GM18517 (cell line): ENCODE data around the gene RIMKLA.

ENCODE experiments used
- ATAC-seq: cut with Tn5 transposase; IDR thresholded peaks from one replicate; pipeline ENCODE4 v1.9.1; 2021; ENCODE audit warnings: mild to moderate bottlenecking, moderate library complexity; ENCODE audit not compliant: unreplicated experiment

The RIMKLA gene, protein sequence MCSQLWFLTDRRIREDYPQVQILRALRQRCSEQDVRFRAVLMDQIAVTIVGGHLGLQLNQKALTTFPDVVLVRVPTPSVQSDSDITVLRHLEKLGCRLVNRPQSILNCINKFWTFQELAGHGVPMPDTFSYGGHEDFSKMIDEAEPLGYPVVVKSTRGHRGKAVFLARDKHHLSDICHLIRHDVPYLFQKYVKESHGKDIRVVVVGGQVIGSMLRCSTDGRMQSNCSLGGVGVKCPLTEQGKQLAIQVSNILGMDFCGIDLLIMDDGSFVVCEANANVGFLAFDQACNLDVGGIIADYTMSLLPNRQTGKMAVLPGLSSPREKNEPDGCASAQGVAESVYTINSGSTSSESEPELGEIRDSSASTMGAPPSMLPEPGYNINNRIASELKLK

DNA sequence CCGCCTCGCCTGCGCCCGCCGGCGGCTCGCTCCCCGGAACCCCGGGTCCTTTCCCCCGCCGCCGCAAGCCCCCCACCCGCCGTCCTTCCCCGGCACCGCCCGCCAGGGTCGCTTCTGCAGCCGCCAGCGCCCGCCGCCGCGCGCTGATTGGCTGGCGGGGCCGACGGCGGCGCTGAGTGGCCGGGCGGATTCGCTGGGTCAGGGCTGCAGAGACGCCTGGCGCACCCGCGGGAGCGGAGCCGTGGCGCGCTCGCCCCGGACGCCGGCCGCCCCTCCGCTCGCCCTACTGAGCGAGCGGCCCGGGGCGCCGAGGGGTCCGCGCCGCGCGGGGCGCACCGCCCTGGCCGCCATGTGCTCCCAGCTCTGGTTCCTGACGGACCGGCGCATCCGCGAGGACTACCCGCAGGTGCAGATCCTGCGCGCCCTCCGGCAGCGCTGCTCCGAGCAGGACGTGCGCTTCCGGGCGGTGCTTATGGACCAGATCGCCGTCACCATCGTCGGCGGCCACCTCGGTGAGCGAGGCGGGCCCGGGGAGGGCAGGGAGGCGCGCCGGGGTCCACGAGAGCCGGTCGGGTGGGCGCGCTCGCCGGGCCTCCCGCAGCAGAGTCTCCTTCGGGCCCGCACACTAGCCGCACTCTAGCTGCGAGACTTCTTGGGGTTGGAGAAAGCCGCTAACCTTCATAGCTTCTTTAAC lies at the start of gene RIMKLA:
RIMKLA (plus strand) TSS at position 207 of the 694 bp plus-strand sequence; CDS start at position 350, 143 bp downstream.
- peak; percentile 75 for ATAC-seq

DNA sequence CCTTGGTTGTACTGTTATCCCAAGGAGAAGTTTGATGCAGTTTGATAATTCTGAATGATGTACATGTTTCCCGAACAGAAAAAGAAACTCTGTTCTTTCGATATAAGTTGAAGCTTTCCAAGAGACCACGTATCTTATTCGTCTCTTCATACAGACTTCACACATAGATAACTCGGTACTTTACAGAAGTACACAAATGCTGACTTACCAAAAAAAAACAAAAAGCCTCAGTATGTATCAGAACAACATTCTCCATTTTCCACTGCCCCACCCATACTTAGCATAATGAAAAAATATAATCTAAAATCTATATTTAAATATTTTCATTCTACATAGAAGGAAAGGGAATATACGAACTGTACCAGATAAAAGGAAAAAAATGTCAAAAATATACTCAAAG lies 47.7 kb upstream of the RIMKLA start:
- ATAC-seq, result no peak

GRCh38 chr1:42333662-42334239 lies 46.8 kb upstream of the RIMKLA start:
- no peak for ATAC-seq

DNA sequence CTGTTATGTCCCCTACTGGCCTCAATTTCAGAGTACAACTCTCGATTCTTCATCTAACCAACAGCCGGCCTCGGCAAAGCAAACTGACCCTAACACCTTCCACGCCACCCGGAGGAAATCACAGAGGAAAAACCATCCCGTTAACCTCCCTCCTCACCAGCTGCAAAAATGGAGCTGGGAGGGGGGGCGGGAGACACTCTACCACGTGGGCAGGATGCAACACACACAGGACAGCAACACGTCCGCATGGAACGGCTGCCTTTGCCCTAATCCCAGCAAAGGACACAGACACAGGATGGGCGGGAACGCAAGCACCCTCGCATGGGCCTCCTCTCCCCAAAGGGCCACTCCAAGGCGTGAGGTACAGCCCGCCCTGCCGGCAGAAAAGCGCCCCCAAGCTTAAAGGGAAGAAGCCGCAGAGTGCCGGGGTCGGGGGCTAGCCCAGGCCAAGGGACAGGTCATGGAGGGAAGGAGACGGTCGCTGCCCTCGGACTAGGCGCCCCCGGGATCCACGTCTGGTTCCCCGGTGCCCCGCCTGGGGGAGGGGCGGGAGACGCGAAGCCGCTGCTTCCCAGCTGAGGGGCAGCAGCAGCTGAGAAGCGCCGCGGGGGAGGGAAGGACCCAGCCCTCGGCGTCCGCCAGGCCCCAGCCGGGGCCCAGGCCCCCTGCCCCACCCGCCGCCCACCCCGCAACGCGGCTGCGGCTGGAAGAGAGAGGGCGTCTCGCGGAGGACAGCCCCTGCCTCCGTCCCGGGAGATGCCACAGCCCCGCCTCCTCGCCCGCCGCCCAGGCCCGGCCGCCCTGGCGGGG lies 46.1 kb upstream of the RIMKLA start:
- ATAC-seq, result peak; percentile 62

DNA sequence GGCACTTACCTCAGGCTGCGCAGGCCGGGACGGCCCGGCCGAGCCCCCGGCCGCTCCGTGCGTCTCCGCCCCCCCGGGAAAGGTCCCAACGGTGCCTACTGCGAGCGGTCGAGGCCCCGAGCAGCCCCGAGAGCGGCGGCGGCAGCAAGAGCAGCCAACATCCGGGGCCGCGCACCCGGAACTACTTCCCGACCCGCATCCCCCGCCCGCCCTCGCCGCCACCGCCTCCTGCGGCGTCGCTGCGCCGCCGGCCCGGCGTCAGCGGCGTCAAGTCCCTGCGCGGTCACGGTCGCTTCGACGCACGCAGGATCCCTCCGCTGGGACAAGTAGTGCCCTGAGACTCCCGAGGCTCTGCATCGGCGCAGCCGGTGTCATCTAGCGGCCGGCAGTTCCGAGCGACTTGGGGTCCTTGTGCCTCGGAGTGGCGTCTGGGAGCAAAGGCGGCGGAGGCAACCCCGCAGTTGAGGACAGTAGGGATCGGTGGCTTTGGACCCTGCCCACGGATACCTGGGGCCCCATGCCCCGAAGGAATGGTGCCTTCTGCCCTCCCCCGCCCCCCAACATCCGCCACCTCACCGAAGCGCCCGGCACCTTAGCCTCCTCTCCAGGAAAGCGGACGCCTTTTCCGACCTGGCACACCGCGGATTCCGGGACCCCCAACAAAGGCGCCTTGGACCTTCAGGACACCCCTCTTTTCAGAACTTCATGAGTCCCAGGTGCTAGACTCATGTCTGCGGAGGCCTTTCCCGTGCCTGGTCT lies 45.4 kb upstream of the RIMKLA start, which contains the start of gene FOXJ3:
FOXJ3 (minus strand) TSS at position 186 of the 759 bp plus-strand sequence. CDS start 24,142 bp downstream, outside the sequence.
- ATAC-seq, result peak; percentile 60

GRCh38 chr1:42335809-42336518 lies 44.6 kb upstream of the RIMKLA start:
- ATAC-seq, result peak; percentile 15

DNA sequence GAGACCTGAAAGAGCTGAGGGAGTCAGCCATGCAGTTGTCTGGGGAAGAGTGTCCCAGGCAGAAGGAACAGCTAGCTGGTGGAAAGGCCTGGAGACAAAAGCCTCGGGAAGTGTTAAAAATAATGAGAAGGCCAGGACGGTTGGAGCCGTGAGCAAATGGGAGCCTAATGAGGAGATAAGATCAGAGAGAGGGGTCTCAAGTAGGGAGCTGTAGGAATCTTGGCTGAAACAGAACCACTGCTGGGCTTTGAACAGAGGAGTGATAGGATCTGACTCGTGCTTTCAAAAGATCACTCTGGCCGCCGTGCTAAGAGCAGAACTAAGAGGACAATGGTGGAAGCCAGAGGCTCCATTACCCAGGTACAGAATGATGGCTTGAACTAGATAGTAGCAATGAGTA lies 43.6 kb upstream of the RIMKLA start:
- no peak for ATAC-seq

DNA sequence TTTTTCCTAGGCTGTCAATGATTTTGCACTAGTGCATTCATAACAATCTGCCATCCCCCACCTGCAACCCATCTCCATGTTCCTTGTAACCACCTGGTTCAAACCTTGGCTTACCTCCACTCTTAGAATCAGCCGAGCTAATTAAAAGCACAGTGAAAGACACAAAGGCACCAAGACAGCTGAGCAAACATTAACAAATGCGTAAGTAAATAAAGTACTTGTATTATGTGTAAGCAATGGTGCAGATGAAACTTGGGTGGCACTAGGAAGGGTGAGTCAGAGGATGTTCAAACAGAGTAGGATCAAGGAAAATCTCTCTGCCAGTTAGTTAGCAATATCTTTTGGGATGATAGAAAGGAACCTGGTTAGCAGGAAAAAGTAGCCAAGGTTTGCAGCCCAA lies 40.5 kb upstream of the RIMKLA start:
- ATAC-seq, result no peak

DNA sequence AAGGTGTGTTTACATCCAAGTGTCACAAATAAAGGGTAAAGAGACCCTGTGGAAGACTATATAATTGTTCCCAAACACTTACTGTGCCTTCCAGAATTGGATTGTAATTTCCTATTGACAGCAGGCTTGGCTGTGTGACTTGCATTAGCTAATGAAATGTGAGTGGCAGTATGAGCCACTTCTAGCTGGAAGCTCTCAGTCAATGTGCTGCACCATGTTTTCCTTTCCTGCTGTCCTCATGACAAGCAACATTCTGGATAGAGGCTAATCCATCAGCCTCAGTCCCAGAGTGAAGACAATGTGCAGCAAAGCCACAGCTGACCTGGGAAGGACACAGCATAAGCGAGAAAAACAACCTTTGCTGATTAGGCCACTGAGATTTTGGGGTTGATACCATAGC lies 39.7 kb upstream of the RIMKLA start:
- ATAC-seq, result no peak

DNA sequence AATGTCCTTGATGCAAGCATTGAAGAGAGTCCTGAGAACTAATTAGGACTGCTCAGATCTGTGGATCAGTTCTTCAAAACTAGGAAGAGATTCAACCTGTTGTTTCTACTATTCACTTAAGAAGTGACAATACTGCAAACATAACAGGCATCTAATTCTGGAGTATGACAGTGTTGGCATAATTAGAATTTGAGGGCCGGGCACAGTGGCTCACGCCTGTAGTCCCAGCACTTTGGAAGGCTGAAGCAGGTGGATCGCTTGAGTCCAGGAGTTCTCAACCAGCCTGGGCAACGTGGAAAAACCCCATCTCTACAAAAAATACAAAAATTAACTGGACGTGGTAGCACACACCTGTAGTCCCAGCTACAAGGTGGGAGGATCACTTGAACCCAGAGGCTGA lies 37.5 kb upstream of the RIMKLA start:
- no peak for ATAC-seq

- ATAC-seq, result no peak
These were observed 32.1 kb upstream of the RIMKLA start for GRCh38 chr1:42348498-42348897.

GRCh38 chr1:42350086-42350485 lies 30.5 kb upstream of the RIMKLA start:
- no peak for ATAC-seq

GRCh38 chr1:42358791-42359190 lies 21.8 kb upstream of the RIMKLA start:
- no peak for ATAC-seq

GRCh38 chr1:42359466-42359865 lies 21.1 kb upstream of the RIMKLA start:
- ATAC-seq, result no peak

DNA sequence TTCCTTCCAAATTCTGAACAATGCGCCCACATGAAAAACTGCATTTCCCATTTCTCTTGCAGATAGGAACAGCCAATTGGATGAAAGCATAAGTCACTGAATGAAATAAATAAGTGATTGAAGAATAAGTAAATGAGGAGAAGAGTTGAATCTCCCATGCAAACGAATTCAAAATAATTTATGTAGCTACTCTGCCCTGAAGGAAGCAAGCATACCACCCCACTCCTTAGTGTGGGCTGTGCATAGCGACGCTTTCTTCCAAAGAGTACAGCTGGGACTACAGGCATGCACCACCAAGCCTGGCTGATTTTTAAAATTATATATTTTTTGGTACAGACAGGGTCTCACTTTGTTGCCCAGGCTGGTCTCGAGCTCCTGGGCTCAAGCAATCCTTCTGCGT lies 16.5 kb upstream of the RIMKLA start:
- no peak for ATAC-seq

DNA sequence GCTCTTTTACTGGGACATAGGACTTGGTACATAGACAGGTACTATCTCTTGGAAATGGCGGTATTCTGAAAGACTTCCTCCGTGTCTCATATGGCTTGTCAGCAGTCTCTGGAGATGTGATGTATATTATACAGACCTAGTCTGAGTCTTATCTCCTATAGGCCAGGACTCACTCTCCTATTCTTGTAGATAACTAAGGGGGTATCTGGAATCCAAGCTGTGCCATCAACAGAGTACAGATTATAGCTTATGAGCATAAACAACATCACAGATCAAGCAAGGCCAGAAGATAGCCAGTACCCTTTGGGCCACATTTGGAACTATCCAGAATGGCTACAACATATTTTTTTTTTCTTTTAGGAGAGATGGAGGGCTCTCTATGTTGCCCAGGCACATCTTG lies 16.1 kb upstream of the RIMKLA start:
- ATAC-seq, result no peak

DNA sequence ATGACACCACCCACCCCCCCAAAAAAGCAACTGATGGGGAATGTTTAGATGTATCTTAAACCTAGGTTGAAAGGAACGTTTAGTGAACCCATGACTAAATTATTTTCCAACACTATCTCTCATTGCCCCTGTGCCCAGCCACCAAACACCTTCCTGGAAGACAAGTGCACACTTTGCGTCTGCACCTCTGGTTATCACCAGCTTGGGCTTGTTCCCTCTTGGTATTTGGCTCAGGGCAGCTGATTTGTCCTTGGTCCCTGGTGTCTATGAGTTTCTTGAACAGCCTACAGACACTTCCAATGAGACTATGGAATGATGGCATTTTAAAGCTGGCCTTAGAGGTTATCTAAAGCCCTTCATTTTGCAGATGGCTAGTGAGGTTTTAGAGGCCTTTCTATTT lies 15.5 kb upstream of the RIMKLA start:
- ATAC-seq, result no peak

GRCh38 chr1:42368096-42368795 lies 12.3 kb upstream of the RIMKLA start:
- no peak for ATAC-seq

GRCh38 chr1:42369471-42369870 lies 11.1 kb upstream of the RIMKLA start:
- no peak for ATAC-seq
